AG04450 (cell line): Measurements from ENCODE around the gene AK8. TPM values are rescaled to one million over a fixed set of nuclear protein-coding genes. Genes with fewer than 3 reads are reported as not detected.
A peak's percentile ranks its signal among the peaks of the same experiment; 100 is the strongest.

Source experiments
- CTCF ChIA-PET: fragments of 300-600, 350-600 bp; formaldehyde crosslinking; extraction: SDS; loops from one replicate; lab custom pipeline; 2022; ENCODE audit warnings: antibody characterized with exemption, inconsistent platforms; lab: Charles Lee
- POLR2A ChIA-PET: fragments of 350-600 bp; formaldehyde crosslinking; extraction: SDS; loops from one replicate; lab custom pipeline; 2021; ENCODE audit warnings: antibody characterized with exemption, inconsistent platforms; lab: Yijun Ruan, JAX
- DNase-seq: peaks from one replicate; pipeline ENCODE4 v3.0.0-alpha.2; 2011; ENCODE audit warnings: low read depth, low spot score
- H3K27ac ChIP-seq: one replicate; pipeline ENCODE4 v1.5.1; 2012; ENCODE audit warnings: low read depth, low read length, control low read depth
- H3K27me3 ChIP-seq: one replicate; pipeline ENCODE4 v1.6.0; 2012; ENCODE audit warnings: low read length; ENCODE audit not compliant: control insufficient read depth, insufficient read depth
- H3K4me3 ChIP-seq: 2 replicates; pipeline ENCODE4 v1.5.1; 2011; ENCODE audit warnings: mild to moderate bottlenecking, low read depth, low read length, control low read depth
- H3K9me3 ChIP-seq: 2 replicates; pipeline ENCODE4 v1.5.1; 2012; ENCODE audit warnings: low read length; ENCODE audit not compliant: control insufficient read depth, insufficient read depth
- polyA plus RNA-seq: library from polyadenylated mRNA; depleted of rRNA; stranded (reverse); fragments of >200 nt; gene quantifications from 2 replicates; pipeline ENCODE4 v1.2.3, GENCODE V29; 2011
- TF ChIP-seq, protein P1 (sequence below): IDR thresholded peaks from 2 replicates; pipeline ENCODE4 v1.5.1; 2011; ENCODE audit warnings: low read depth, low read length, control low read depth, inconsistent platforms

Gene AK8
- polyA plus RNA-seq, 1 experiment: 0.14 TPM

DNA sequence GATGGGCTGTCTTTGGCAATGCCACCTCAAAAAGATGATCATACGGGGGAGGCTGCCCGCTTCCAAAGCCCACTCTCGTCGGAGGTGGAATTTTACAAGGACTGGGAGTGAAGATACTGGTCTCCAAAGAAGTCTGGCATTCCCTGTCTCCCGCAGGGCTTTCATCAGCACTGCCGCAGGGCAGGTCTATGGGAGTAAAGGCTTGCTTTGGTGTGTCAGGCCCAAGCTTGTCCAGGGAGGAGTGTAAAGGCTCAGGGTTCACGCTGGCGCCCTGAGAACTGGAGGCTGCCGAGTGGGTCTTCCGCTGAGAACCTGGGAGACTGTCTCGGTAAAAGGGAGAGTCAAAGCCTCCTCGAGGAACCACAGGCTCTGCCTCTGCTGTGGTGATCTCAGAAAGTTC, 27.6 kb upstream of the AK8 start:
- no peak overlapping the region for H3K4me3 ChIP-seq
- no peaks in the 10 kb centered on the region for H3K9me3 ChIP-seq
- POLR2A ChIA-PET: no interaction called here
- H3K27ac ChIP-seq: no peak overlapping the region
- DNase-seq: no peak
- CTCF ChIA-PET: interaction anchor here (0.7 kb wide), 1 partner anchor 1314 kb away, joined by 3 read pairs; no protein-coding TSS in a partner anchor
- TF ChIP-seq, protein P1, sequence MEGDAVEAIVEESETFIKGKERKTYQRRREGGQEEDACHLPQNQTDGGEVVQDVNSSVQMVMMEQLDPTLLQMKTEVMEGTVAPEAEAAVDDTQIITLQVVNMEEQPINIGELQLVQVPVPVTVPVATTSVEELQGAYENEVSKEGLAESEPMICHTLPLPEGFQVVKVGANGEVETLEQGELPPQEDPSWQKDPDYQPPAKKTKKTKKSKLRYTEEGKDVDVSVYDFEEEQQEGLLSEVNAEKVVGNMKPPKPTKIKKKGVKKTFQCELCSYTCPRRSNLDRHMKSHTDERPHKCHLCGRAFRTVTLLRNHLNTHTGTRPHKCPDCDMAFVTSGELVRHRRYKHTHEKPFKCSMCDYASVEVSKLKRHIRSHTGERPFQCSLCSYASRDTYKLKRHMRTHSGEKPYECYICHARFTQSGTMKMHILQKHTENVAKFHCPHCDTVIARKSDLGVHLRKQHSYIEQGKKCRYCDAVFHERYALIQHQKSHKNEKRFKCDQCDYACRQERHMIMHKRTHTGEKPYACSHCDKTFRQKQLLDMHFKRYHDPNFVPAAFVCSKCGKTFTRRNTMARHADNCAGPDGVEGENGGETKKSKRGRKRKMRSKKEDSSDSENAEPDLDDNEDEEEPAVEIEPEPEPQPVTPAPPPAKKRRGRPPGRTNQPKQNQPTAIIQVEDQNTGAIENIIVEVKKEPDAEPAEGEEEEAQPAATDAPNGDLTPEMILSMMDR: no peak
- no peaks in the 10 kb centered on the region for H3K27me3 ChIP-seq

DNA sequence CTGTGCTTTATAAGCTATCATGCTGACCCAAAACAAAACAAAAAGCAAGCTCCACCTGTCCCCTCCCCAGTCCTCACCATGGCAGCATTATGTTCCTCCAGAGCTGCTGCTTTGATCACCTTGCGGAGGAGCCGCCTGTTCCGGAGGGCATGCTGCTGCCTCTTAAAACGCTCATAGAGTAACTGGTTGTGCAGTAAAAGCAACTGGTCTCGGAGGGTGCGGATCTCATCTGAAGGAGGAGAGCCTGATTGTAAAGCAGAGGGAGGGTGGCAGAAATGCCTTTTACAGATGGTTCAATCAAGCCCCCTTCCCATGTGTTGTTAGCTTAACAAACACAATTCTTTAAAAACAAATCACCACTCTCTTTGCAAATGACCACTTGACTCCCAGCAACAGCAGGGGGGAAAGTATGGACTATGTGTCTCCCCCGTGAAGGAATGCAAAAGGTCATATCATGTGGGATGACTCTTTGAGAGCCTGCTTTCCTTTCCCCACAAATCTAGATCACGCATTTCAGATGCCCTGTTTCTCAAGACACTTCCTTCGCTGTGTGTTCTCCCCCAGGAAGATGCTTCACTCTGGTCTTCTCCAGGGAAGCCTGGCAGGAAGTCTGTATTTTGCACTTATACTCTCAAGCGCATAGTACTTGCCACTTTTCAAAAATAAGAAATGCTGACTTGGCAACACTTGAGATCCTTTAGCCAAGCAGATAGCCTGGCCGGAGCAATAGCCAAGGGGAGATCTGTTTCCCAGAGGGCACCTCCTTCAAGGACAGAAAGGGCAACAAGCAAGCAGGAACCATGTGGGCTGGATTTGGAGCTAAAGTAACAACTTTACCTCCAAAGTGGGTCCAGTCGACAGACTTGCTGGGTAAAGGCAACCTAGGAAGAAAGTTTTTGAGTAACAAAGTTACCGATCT, 25.7 kb upstream of the AK8 start:
- POLR2A ChIA-PET: interaction anchor here (0.7 kb wide), 1 partner anchor 8 kb away, joined by 3 read pairs; no protein-coding TSS in a partner anchor
- TF ChIP-seq, protein P1: no peak

DNA sequence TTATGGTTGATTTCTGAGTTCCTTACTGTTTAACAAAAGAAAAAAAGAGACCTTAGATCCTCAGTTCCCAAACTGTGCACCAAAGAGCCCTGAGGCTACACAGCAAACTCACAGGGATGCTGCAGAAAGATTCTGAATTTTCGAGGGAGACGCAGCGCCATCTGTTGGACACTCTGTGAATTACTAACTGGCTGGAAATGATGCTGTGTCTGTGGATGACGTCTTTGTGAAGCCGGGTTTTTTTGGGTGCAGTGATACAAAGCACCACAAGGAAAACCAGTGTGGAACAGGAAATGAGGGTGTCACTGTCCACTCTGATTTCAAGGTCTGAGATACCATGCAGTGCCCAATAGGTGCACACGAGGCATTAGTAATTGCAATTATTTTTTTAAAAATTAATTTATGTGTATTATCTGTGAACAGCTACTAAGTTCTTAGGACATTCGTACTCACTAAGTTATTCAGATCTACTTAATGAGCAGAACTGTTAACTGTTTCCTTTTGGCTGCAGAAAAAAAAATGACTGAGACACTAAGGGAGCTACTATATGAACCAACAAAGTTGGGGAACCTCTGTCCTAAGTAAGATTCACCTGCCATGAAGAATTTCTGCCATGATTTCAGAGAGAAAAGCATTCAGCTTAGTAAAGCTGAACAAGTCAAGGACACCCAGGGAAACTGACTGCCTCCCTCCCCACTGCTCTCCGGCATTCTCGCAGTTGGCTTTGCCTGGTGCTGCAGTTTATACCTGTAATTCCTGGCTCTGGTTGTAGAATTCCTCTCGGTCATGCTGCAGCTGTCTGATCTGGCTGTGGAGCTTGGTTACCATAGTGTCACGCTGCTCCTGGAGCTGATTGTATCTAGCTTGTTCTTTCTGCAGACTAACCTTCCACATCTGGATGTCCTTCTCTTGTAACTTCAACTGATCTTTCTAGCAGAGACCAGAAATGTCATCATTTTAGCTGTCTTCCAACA, 24.1 kb upstream of the AK8 start:
- no peak overlapping the region for H3K27ac ChIP-seq
- CTCF ChIA-PET: interaction anchor here (0.5 to 3.0 kb wide), 47 partner anchors 9 to 474 kb away, joined by 3 to 39 read pairs (median 4); partner anchors contain the start of genes AK8 and SPACA9
- H3K4me3 ChIP-seq: no peak overlapping the region
- POLR2A ChIA-PET: no interaction called here
- H3K9me3 ChIP-seq: no peaks in the 10 kb centered on the region
- TF ChIP-seq, protein P1: peak; percentile 92
- no peaks in the 10 kb centered on the region for H3K27me3 ChIP-seq
- DNase-seq: peak; percentile 57

More for the DNA sequence above, 25.7 kb upstream of the AK8 start:
- H3K4me3 ChIP-seq: no peak overlapping the region
- no peaks in the 10 kb centered on the region for H3K9me3 ChIP-seq
- no peak overlapping the region for H3K27ac ChIP-seq
- CTCF ChIA-PET: interaction anchor here (1.0 to 3.0 kb wide), 9 partner anchors 10 to 493 kb away, joined by 3 to 39 read pairs (median 4); partner anchors contain the start of gene SPACA9
- DNase-seq: no peak
- no peaks in the 10 kb centered on the region for H3K27me3 ChIP-seq

- ChIA-PET POLR2A (no interaction called here), CTCF (interaction anchor here (1.0 kb wide), 1 partner anchor 13 kb away, joined by 4 read pairs; no protein-coding TSS in a partner anchor)
- TF ChIP-seq, protein P1: no peak
- no peak for DNase-seq
- Histone ChIP-seq H3K4me3 (no peak overlapping the region), H3K27ac (no peak overlapping the region), H3K9me3 (no peaks in the 10 kb centered on the region), H3K27me3 (no peaks in the 10 kb centered on the region)
Measured at GRCh38 chr9:132898051-132898450, 20.0 kb upstream of the AK8 start.
